NCI-H524 treated with DMSO at 0.1 percent for 48 hours (cell line): Measurements from ENCODE around the gene PTTG2.

Experiments used
- DNase-seq: peaks from one replicate; lab custom pipeline; 2025; lab: John Stamatoyannopoulos, UW

The PTTG2 gene

GRCh38 chr4:37988670-37989069, 28.5 kb downstream of the PTTG2 start:
- DNase-seq, result no peak

DNA sequence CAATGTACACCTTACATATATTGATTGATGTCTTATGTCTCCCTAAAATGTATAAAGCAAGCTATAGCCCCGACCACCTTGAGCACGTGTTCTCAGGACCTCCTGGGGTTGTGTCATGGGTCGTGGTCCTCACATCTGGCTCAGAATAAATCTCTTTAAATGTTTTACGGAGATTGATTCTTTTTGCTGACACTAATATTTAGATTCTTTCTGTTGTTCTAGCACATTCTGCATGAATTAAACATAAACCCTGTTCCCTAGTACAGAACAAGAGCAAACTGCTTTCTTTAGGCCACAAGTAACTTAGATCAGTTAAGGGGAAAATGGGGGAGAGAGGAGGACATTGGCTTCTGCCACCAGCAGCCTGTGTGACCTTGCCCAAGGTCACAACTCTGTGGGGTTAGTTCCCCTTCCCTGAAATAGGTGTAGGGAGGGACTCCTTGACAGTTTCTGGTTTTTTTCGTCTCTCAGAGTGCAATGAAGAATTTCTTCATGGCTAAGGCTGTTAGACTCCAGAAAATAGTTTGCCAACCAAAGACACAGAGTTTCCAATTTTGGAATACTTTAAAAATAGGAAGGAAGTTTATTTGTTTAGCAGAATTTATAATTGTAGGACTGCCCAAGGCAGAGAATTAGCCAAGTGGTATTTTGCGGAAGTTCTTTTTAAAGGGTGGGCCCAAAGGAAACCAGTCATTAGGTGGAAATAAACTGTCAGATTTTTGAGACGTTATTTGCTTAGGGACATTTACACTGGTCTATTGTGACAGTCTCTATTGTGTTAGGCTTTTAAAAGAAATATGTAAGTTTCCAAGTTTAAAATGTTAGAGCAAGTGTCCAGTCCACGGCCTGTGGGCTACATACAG, 29.4 kb downstream of the PTTG2 start:
- DNase-seq, result no peak

DNA sequence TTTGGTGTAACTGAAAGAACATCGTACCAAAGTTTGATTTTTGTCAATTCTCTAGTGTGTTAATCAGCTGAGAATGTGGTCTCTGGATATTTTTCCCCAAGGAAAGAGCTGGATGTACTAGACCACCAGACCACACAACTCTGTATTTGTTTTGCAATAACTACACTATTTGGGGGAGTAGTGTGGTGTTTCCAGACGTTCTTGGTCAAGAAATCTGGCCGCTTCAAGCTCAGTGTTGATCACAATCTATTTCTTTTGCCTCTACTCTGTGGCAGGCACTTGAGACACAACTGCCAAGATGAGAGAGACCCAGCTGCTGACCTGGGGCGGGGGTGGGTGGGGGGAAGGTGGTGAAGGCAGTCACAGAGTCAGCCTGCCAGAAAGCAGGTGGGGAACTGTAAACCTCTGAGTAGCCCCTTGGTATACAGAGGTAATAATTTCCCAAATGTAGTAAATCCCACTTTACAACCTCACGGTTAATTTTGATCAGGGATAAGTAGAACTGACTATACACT, 30.6 kb downstream of the PTTG2 start:
- no peak for DNase-seq

GRCh38 chr4:37991623-37992410, 31.6 kb downstream of the PTTG2 start:
- DNase-seq, result no peak

GRCh38 chr4:37993806-37994205, 33.6 kb downstream of the PTTG2 start:
- no peak for DNase-seq

DNA sequence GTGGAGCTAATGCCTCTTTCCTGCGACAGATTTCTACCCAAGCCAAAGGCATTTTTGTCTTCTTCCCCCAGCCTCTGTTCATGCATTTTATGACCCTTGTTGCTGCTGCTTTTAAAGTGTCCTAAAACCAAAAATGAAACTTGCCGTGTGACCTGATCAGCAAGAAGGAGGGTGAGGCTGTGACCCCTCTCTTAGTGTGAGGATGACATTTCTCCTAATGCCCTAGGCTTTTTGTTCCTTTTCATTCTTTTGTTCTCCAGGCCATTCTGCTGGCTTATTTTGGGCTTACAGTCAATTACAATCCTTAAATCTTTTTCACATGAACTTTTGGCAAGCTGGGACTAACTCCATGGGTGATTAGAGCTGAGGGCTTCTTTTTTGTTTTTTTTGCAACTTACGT, 34.4 kb downstream of the PTTG2 start:
- DNase-seq, result no peak

GRCh38 chr4:37995299-37995821, 35.2 kb downstream of the PTTG2 start:
- DNase-seq, result no peak

GRCh38 chr4:37995981-37996775, 36.0 kb downstream of the PTTG2 start:
- DNase-seq, result no peak

DNA sequence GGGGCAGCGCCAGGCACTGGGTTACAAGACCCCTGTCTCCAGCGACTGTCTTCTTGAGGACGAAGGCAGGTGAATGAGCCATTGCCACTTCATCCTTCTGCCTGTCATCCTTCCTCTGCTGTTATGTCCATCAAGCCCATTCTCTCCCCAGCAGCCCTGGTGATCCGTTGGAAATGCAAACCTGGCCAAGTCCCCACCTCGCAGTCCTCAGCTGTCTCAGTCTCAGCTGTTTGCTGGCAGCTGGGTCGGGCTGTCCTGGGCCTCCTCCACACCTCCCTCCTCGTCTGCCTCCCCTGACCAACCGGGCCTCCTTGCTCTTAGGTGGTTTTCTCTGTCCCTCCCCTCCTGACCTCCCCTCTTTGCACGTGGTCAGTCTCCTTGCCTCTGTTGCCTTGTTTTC, 38.0 kb downstream of the PTTG2 start:
- no peak for DNase-seq

DNA sequence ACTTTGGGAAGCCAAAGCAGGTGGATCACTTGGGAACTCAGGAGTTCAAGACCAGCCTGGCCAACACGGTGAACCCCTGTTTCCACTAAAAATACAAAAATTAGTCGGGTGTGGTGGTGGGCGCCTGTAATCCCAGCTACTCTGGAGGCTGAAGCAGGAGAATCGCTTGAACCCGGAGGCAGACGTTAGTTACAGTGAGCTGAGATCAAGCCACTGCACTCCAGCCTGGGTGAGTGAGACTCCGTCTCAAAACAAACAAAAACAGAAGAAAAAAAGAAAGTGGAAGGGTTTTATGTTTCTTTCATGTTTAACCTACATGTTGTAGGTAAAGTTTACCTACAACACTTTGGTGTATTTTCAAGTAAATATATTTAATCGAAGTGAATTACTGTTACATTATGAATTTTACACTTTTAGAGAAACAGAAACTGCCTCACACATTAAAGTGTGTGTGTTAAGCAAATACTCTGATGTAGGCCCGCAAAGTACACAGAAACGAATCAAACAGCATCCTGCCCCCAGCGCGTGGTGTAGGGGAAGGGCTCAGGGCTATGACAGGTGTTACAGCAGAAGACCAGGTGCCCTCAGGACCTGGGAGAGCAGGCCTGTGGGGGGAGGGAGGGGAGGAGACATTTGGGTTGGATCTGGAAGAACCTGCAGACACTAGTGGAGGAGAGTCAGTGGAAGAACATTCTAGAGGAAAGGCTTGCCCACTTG, 39.0 kb downstream of the PTTG2 start:
- no peak for DNase-seq

- DNase-seq, result no peak
Measured at GRCh38 chr4:37999965-38000364, 39.8 kb downstream of the PTTG2 start.

DNA sequence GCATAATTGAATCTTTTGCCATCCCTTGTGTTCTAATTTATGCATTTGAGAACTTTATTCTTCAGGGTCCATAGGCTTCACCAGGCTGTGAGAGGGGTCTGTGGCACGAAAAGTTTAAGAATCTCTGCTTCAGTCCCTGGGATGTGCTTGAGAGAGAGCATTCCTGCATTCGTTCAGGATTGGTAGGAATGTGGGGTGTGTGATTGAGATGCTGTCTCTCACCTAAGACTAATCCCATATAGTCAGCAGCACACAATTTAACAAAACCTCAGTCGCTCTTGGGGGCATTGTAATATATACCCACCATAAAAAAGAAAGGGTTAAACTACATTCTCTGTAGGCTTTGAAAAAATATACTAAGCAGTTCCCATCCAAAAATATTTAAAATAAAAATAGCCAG, 41.7 kb downstream of the PTTG2 start:
- no peak for DNase-seq

DNA sequence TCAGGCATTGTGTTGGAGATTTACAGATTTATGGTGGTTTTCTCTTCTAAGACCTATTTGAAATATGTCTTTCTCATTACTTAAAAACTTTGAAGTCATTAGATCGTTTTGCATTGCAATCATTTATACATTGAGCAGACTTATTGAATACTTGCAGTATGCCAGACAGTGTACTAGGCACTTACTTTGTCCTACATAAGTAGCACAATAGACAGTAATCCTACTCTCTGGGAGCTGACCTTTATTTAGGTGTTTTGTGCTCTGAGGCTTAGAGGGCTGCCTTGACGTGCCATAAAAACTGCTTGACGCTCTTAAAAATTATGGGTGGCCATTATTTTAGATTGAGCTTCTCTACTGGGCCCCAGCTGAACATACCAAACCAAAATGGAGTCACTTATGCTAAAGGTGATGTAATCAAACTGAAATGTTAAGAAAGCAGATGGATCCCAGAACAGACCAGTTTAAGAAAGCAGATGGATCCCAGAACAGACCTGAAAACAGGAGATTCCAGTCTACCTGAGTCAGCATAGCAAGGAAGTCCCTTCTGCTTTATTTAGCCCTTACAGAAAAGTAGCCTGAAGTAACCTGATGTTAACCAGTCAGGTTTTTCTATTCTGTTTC, 42.4 kb downstream of the PTTG2 start:
- no peak for DNase-seq

- no peak for DNase-seq
Measured at GRCh38 chr4:38003102-38003501, 42.9 kb downstream of the PTTG2 start.

DNA sequence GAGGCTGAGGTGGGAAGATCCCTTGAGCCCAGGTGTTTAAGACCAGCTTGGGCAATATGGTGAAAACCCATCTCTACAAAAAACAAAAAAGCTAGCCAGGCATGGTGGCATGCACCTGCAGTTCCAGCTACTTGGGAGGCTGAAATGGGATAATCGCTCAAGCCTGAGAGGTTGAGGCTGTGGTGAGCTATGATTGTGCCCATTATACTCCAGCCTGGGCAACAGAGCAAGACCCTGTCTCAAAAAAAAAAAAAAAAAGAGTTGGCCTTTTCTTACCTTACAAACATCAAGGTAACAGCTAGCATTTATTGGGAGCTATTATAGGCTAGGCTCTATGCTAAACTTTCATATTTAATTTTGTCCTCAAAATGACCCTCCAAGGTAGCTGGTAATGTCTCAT, 43.4 kb downstream of the PTTG2 start:
- DNase-seq, result no peak

GRCh38 chr4:38004062-38004461, 43.9 kb downstream of the PTTG2 start:
- DNase-seq, result no peak

GRCh38 chr4:38004887-38005286, 44.7 kb downstream of the PTTG2 start:
- DNase-seq, result no peak

DNA sequence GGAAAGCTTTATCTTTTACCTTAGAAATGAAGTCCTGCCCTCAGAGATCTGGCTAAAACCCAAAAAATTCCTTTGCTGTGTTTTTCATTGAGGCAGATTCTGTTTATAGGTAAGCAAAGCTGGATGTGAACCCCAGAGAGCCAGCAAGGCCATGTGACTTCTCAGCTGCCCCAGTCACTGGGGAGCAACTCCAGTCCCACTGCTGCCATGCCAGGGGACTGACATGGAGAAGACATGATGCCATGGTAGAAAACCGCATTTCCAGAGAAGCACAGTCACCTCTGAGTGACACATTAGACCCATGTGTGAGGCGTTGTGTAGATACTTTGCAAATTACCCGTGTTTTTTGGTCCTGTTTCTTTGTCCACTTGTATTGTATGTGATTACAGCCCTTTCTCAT, 45.4 kb downstream of the PTTG2 start:
- no peak for DNase-seq

- DNase-seq, result no peak
Measured at GRCh38 chr4:38007645-38008044, 47.4 kb downstream of the PTTG2 start.

GRCh38 chr4:38008571-38009021, 48.4 kb downstream of the PTTG2 start:
- peak; percentile 71 for DNase-seq

GRCh38 chr4:38009421-38009820, 49.2 kb downstream of the PTTG2 start:
- DNase-seq, result no peak
